ENCODE data around the gene SUGP1. TPM values are rescaled to one million over a fixed set of nuclear protein-coding genes. Genes with fewer than 3 reads are reported as not detected.

SUGP1 gene
- total and polyA plus RNA-seq, 2 of the 4 experiments (the other 2 are of a cell fraction) = 33.2 to 35.8 TPM

GRCh38 chr19:19368087-19368486 lies 47.8 kb upstream of the SUGP1 start (continued):
- TF ChIP-seq RAD21 (IDR thresholded peaks at IDR 0.05; ENCODE audit: low read length) (no peak), MXI1 (IDR thresholded peaks at IDR 0.05; ENCODE audit: borderline replicate concordance, low read depth, low read length) (no peak)

- peak overlapping the region; percentile 83; the same call in 1 of the 2 replicates for H3K14ac ChIP-seq (replicated peaks; ENCODE audit: low read depth, low read length)
- peaks cover 2% of the 10 kb centered on the region; the same call in 1 of the 2 replicates for H3K4me1 ChIP-seq (ENCODE audit: control insufficient read depth, insufficient read depth, low read length)
- peak overlapping the region; percentile 86 for H3K4ac ChIP-seq (ENCODE audit: low read depth, low read length)
- no peak overlapping the region for H3K4me3 ChIP-seq (ENCODE audit: insufficient read depth, low read depth, low read length)
- peak overlapping the region; percentile 100 for H4K5ac ChIP-seq (ENCODE audit: low read depth, low read length)
- peak overlapping the region; percentile 36; the same call in 1 of the 2 replicates for H3K18ac ChIP-seq (ENCODE audit: low read depth, low read length)
- TF ChIP-seq SMC3 (IDR thresholded peaks at IDR 0.05; ENCODE audit: low read depth, low read length) = peak; percentile 86
- TF ChIP-seq RAD21 (IDR thresholded peaks at IDR 0.05; ENCODE audit: low read length) = peak; percentile 75
- no peak for TF ChIP-seq FOS (IDR thresholded peaks at IDR 0.05; ENCODE audit: low read depth, low read length)
- TF ChIP-seq CTCF (conservative IDR thresholded peaks at IDR 0.05; ENCODE audit: low read depth, low read length) = peak; percentile 79
- H3K9ac ChIP-seq (ENCODE audit: low read depth, low read length) = peak overlapping the region; percentile 28; the same call in 1 of the 2 replicates
- peak overlapping the region; percentile 35; the same call in 1 of the 2 replicates for H4K91ac ChIP-seq (ENCODE audit: insufficient read depth, low read depth, low read length)
- intact Hi-C loops (cut with micrococcal nuclease) (loop anchor here (1.0 kb wide), 1 partner anchor 124 kb away; no protein-coding TSS in a partner anchor), dilution Hi-C loops (cut with HindIII; ENCODE audit: low sequenced_read_pairs, unreplicated experiment) (no loop called here), in situ Hi-C loops (cut with MboI; ENCODE audit: low sequenced_read_pairs) (loop anchor here (5.0 kb wide), 1 partner anchor 126 kb away; no protein-coding TSS in a partner anchor)
- H3K27ac ChIP-seq (ENCODE audit: insufficient read depth, low read length) = no peak overlapping the region
- 0 out of 2 replicates have a peak overlapping the region, but pooled peaks have one; percentile 28 for H3K4me2 ChIP-seq (ENCODE audit: low read depth, low read length)
- H2AFZ ChIP-seq (replicated peaks; ENCODE audit: low read length, poor library complexity) = peak overlapping the region; percentile 93
- H2AK9ac ChIP-seq (replicated peaks; ENCODE audit: low read depth, low read length, poor library complexity) = peak overlapping the region; percentile 82
- ChIA-PET CTCF (interaction anchor here (0.5 to 0.6 kb wide), 4 partner anchors 8 to 114 kb away, joined by 3 to 6 read pairs (median 4); no protein-coding TSS in a partner anchor), POLR2A (ENCODE audit: unreplicated experiment) (no interaction called here)
- H3K23ac ChIP-seq (ENCODE audit: low read depth, low read length) = no peak overlapping the region
- peak overlapping the region; percentile 84 for H2AK5ac ChIP-seq (ENCODE audit: low read depth, low read length)
- no peak overlapping the region for H3K56ac ChIP-seq (ENCODE audit: extremely low read depth, insufficient read depth, low read length)
- peak overlapping the region; percentile 61; the same call in 1 of the 2 replicates for H2BK120ac ChIP-seq (ENCODE audit: low read depth, low read length)
- H2BK20ac ChIP-seq (ENCODE audit: low read depth, low read length) = no peak overlapping the region
- 61% methylated on average over 4 of the region's 18 CpGs; no CpG with 5 or more reads in 1 of the 2 experiments for WGBS, 2 experiments (ENCODE audit: extremely low coverage in 2 of 2, insufficient read length in 1 of 2)
- peak; percentile 64 for DNase-seq
- no peaks in the 10 kb centered on the region; a peak in 1 of 4 replicates for H3K79me1 ChIP-seq (ENCODE audit: low read depth in 1 of 2, low read length in 2 of 2)
- H4K20me1 ChIP-seq (ENCODE audit: insufficient read depth, low read length) = no peaks in the 10 kb centered on the region
- H2BK5ac ChIP-seq (ENCODE audit: low read depth, low read length, poor library complexity, severe bottlenecking) = no peak overlapping the region
- no TSS peak for BruUV-seq (replicated peaks)
- H3K9me3 ChIP-seq (ENCODE audit: control insufficient read depth, insufficient read depth, low read length) = no peaks in the 10 kb centered on the region
- peak overlapping the region; percentile 43; the same call in 1 of the 3 replicates for H2BK15ac ChIP-seq (ENCODE audit: low read depth, low read length)
- no peaks in the 10 kb centered on the region for H3K27me3 ChIP-seq (ENCODE audit: control insufficient read depth, insufficient read depth, low read length)
- peak; percentile 91 for ATAC-seq (ENCODE audit: low read depth)
- peak overlapping the region; percentile 54 to 99 for H4K8ac ChIP-seq (ENCODE audit: low read depth in 2 of 2, low read length in 2 of 2)
- no peaks in the 10 kb centered on the region for H3K36me3 ChIP-seq (ENCODE audit: control insufficient read depth, insufficient read depth, low read length)
- H3K9me1 ChIP-seq (ENCODE audit: insufficient read depth, low read length) = 0 out of 2 replicates have a peak, but pooled peaks cover 3% of the 10 kb centered on the region
These were observed 46.4 kb upstream of the SUGP1 start for GRCh38 chr19:19366434-19367396.

All from IMR-90 (cell line).